Fibroblast of lung (primary cell): ENCODE data around the gene S100A8.

ENCODE experiments used
- CTCF ChIP-seq, 2 donors: IDR thresholded peaks in 1 of 2; conservative IDR thresholded peaks in 1 of 2; 1 replicate in 1 of 2; 2 replicates in 1 of 2; pipeline ENCODE4 v1.5.1; 2011 to 2012; ENCODE audit warnings: low read length in 2 of 2, control low read depth in 1 of 2, inconsistent platforms in 1 of 2, low read depth in 1 of 2, mild to moderate bottlenecking in 1 of 2
- EZH2 ChIP-seq: IDR thresholded peaks from 2 replicates; pipeline ENCODE4 v1.5.1; 2012; ENCODE audit warnings: low read length, control low read depth, mild to moderate bottlenecking; ENCODE audit errors: missing control alignments

DNA sequence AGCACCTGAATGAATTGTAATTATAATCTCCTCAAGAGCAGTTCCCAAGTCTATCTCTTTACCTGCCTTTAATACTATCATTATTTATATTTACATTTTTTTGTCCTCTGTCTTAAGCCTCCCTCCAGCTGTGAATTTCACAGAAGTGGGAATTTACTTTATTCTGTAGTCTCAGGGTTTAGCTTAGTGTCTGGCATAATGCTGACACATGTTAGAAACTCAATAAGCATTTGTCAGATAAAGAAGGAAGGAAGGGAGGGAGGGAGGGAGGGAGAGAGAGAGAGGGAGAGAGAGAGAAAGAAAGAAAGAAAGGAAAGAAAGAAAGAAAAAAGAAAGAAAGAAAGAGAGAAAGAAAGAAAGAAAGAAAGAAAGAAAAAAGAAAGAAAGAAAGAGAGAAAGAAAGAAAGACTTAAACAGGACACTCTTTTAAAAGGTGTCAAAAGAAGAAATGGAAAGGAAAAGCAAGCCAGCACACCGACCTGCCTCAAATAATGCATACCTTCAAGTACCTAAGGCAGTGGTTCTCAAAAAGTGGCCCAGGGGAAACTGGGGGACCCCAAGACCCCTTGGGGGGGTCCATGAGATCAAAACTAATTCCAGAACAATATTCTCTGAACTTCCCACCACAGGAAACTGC is 40.4 kb downstream of the S100A8 start:
- TF ChIP-seq CTCF (conservative IDR thresholded peaks at IDR 0.05 in 1 of 2, IDR thresholded peaks at IDR 0.05 in 1 of 2; ENCODE audit: low read depth in 1 of 2, low read length in 2 of 2) (no peak), EZH2 (no peak)
